Upper lobe of right lung (tissue), 1 donor: ENCODE measurements around the gene AP1M1. TPM values are rescaled to one million over a fixed set of nuclear protein-coding genes. Genes with fewer than 3 reads are reported as not detected.
A peak's percentile ranks its signal among the peaks of the same experiment; 100 is the strongest.

Experiments
- ATAC-seq: fragments of 200-7000 bp; cut with Tn5 transposase; one replicate; pipeline ENCODE4 v1.9.1; 2020; ENCODE audit warnings: mild to moderate bottlenecking, moderate library complexity
- DNase-seq: peaks from one replicate; pipeline ENCODE4 v3.0.0-alpha.2; 2020
- H3K27ac ChIP-seq: fragments of 200-600 bp; one replicate; pipeline ENCODE4 v1.8.0; 2022
- H3K27me3 ChIP-seq: fragments of 200-600 bp; one replicate; pipeline ENCODE4 v1.8.0; 2022; ENCODE audit warnings: mild to moderate bottlenecking
- H3K36me3 ChIP-seq: fragments of 200-600 bp; one replicate; pipeline ENCODE4 v1.8.0; 2022
- H3K4me1 ChIP-seq: fragments of 200-600 bp; one replicate; pipeline ENCODE4 v1.8.0; 2022
- H3K4me3 ChIP-seq: fragments of 200-600 bp; one replicate; pipeline ENCODE4 v1.8.0; 2022; ENCODE audit warnings: mild to moderate bottlenecking
- H3K9me3 ChIP-seq: fragments of 200-600 bp; one replicate; pipeline ENCODE4 v1.8.0; 2022
- intact Hi-C: fragments of 100-400 bp; cut with DNase I; formaldehyde crosslinking; loops from one replicate; pipeline ENCODE4 v1.11.0; 2022
- total RNA-seq: library from RNA; stranded (reverse); fragmentation: NEBNext Ultra II Directional; extraction: Animal tissue kit (Norgen Biotek cat#: 25700); gene quantifications from one replicate; pipeline ENCODE4 v1.2.1, GENCODE V29; 2021
- TF ChIP-seq, protein P1 (sequence below): fragments of 200-600 bp; IDR thresholded peaks from one replicate; pipeline ENCODE4 v1.8.0; 2022; ENCODE audit warnings: antibody characterized with exemption
- donor health status: DM: no; HTN: yes; CAD: no; lungs with severe emphysema.

Gene AP1M1
- total RNA-seq, 1 donor from 2014 or later = 72.1 TPM

DNA sequence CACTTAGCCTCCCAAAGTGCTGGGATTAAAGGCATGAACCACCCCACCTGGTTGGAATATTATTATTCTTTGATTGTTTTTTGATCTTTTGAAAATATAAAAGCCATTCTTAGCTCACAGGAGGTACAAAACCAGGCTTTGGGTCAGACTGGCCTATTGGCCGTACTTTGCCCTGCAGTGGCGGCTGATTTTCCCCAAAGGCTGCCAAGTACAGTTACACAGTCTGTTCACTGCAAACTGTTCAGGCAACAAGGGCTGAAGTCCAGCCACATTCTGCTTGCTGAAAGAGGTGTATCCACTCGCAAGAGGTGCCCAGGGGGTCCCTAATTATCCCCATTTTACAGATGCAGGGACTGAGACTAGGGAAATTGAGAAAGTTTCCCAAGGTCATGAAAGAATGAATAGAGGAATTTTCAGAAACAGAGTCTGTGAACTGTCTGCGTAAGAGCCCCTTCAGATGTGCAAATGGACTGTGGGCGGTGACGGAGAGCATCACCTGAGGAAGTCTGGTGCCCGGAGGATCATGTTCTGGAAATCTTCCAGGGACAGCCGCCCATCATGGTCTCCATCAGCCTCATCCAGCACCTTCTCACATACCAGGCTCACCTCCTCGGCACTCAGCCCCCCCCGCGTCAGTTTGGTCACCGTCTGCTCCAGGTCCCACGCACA, 33.4 kb upstream of the AP1M1 start:
- no peaks in the 10 kb centered on the region for H3K27me3 ChIP-seq
- H3K4me3 ChIP-seq = no peak overlapping the region
- no peak overlapping the region for H3K27ac ChIP-seq
- ATAC-seq = no peak
- no peaks in the 10 kb centered on the region for H3K4me1 ChIP-seq
- DNase-seq = no peak
- H3K36me3 ChIP-seq = no peaks in the 10 kb centered on the region
- no peaks in the 10 kb centered on the region for H3K9me3 ChIP-seq
- intact Hi-C loops = no loop called here
- TF ChIP-seq, protein P1, sequence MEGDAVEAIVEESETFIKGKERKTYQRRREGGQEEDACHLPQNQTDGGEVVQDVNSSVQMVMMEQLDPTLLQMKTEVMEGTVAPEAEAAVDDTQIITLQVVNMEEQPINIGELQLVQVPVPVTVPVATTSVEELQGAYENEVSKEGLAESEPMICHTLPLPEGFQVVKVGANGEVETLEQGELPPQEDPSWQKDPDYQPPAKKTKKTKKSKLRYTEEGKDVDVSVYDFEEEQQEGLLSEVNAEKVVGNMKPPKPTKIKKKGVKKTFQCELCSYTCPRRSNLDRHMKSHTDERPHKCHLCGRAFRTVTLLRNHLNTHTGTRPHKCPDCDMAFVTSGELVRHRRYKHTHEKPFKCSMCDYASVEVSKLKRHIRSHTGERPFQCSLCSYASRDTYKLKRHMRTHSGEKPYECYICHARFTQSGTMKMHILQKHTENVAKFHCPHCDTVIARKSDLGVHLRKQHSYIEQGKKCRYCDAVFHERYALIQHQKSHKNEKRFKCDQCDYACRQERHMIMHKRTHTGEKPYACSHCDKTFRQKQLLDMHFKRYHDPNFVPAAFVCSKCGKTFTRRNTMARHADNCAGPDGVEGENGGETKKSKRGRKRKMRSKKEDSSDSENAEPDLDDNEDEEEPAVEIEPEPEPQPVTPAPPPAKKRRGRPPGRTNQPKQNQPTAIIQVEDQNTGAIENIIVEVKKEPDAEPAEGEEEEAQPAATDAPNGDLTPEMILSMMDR = no peak

DNA sequence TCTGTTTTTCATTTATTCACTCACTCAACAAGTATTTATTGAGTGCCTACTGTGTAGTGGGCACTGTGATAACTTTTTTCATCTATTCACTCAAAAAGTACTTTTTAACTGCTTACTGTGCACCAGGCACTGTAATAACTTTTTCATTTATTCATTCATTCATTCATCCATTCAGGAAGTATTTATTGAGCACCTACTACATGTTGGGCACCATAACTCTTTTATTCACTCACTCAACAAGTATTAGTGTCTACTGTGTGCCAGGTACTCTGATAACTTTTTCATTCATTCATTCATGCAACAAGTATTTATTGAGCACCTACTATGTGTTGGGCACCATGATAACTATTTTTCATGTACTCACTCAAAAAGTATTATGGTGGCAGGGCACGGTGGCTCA, 31.3 kb upstream of the AP1M1 start:
- Histone ChIP-seq H3K27ac (no peak overlapping the region), H3K36me3 (no peaks in the 10 kb centered on the region), H3K4me1 (no peaks in the 10 kb centered on the region), H3K9me3 (no peaks in the 10 kb centered on the region), H3K4me3 (no peak overlapping the region), H3K27me3 (no peaks in the 10 kb centered on the region)
- ATAC-seq (no peak), DNase-seq (no peak)
- TF ChIP-seq, protein P1 = no peak
- intact Hi-C loops = no loop called here

DNA sequence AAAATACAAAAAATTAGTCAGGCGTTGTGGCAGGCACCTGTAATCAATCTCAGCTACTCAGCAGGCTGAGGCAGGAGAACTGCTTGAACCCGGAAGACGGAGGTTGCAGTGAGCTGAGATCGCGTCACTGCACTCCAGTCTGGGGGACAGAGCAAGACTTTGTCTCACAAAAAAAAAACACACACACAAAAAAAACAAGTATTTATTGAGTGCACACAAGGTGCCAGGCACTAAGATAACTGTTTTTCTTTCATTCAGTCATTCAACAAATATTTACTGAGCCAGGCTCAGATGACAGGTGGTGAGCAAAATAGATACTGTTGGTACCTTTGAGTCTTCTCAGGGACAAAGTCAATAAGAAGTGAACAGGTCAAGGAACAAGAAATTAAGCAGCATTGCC, 30.7 kb upstream of the AP1M1 start:
- H3K36me3 ChIP-seq = no peaks in the 10 kb centered on the region
- H3K4me3 ChIP-seq = no peak overlapping the region
- no peaks in the 10 kb centered on the region for H3K27me3 ChIP-seq
- no peak overlapping the region for H3K27ac ChIP-seq
- H3K9me3 ChIP-seq = no peaks in the 10 kb centered on the region
- no peaks in the 10 kb centered on the region for H3K4me1 ChIP-seq
- TF ChIP-seq, protein P1 = no peak
- no peak for ATAC-seq
- no peak for DNase-seq
- intact Hi-C loops = no loop called here

DNA sequence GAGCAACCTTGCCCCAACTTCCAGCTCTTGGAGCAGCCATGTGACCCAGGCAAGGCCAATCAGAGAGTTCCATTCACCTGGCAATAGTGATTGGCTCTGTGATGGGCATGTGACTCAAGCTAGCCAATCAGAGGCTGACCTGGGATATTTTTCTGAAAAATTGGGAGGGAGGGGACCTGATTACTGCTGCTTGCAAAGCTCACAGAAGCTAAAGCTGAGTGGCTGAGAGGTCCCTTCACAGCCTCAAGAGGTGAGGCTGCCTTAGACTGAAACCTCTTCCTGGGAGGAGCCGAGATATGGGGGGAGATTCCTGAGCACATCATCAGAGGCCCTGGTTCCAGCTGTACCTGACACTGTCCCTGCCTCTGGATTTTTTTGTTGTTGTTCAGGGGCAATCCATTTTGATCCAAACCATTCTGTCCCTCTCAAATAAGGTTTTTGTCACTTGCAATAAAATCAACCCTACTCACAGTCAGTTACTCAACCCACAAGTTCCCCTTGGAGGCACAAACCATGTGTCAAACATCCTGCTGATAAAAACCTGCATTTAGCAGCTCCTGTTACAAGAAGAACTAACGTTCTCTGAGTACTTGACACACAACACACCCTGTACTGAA, 29.1 kb upstream of the AP1M1 start:
- peak; percentile 43 for ATAC-seq
- no peak overlapping the region for H3K4me3 ChIP-seq

DNA sequence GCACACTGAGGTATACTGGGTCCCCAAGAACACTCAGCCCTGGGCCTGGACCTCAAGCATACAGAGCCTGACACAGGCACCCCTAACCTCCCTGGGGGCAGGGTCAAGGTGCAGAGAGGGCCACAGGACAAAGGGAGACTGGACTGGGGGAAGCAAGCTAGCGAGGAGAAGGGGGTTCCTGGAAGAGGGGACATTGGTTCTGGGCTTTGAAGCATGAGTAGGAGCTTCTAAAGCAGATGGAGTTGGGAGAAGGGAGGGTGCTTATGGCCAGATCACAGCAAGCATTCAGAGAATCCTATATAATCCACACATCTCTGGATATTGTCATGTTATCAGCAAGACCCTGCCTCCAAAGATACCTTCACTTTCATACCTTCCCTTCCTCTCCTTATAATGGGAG, 27.6 kb upstream of the AP1M1 start:
- intact Hi-C loops = no loop called here
- no peaks in the 10 kb centered on the region for H3K4me1 ChIP-seq
- no peak for ATAC-seq
- no peak overlapping the region for H3K4me3 ChIP-seq
- H3K27ac ChIP-seq = no peak overlapping the region
- no peaks in the 10 kb centered on the region for H3K27me3 ChIP-seq
- TF ChIP-seq, protein P1 = no peak
- H3K9me3 ChIP-seq = no peaks in the 10 kb centered on the region
- H3K36me3 ChIP-seq = no peaks in the 10 kb centered on the region
- no peak for DNase-seq

More for the DNA sequence above, 29.1 kb upstream of the AP1M1 start:
- no peaks in the 10 kb centered on the region for H3K27me3 ChIP-seq
- no peaks in the 10 kb centered on the region for H3K9me3 ChIP-seq
- H3K36me3 ChIP-seq = no peaks in the 10 kb centered on the region
- H3K4me1 ChIP-seq = no peaks in the 10 kb centered on the region
- DNase-seq = no peak
- H3K27ac ChIP-seq = no peak overlapping the region
- TF ChIP-seq, protein P1 = no peak
- intact Hi-C loops = no loop called here
